Upper lobe of right lung (tissue), 1 donor: ENCODE data around the gene FAM131C. TPM values are rescaled to one million over a fixed set of nuclear protein-coding genes. Genes with fewer than 3 reads are reported as not detected.
"Not testable (repeated sequence)": the region's sequence is repeated elsewhere in the genome, so short reads cannot be mapped to it uniquely, and the experiment has no call there.

ENCODE experiments used
- ATAC-seq: fragments of 200-7000 bp; cut with Tn5 transposase; one replicate; pipeline ENCODE4 v1.9.1; 2020; ENCODE audit warnings: mild to moderate bottlenecking, moderate library complexity
- DNase-seq: peaks from one replicate; pipeline ENCODE4 v3.0.0-alpha.2; 2020
- H3K27ac ChIP-seq: fragments of 200-600 bp; one replicate; pipeline ENCODE4 v1.8.0; 2022
- H3K27me3 ChIP-seq: fragments of 200-600 bp; one replicate; pipeline ENCODE4 v1.8.0; 2022; ENCODE audit warnings: mild to moderate bottlenecking
- H3K36me3 ChIP-seq: fragments of 200-600 bp; one replicate; pipeline ENCODE4 v1.8.0; 2022
- H3K4me1 ChIP-seq: fragments of 200-600 bp; one replicate; pipeline ENCODE4 v1.8.0; 2022
- H3K4me3 ChIP-seq: fragments of 200-600 bp; one replicate; pipeline ENCODE4 v1.8.0; 2022; ENCODE audit warnings: mild to moderate bottlenecking
- H3K9me3 ChIP-seq: fragments of 200-600 bp; one replicate; pipeline ENCODE4 v1.8.0; 2022
- CTCF ChIP-seq: fragments of 200-600 bp; IDR thresholded peaks from one replicate; pipeline ENCODE4 v1.8.0; 2022; ENCODE audit warnings: antibody characterized with exemption
- intact Hi-C: fragments of 100-400 bp; cut with DNase I; formaldehyde crosslinking; loops from one replicate; pipeline ENCODE4 v1.11.0; 2022
- total RNA-seq: library from RNA; stranded (reverse); fragmentation: NEBNext Ultra II Directional; extraction: Animal tissue kit (Norgen Biotek cat#: 25700); gene quantifications from one replicate; pipeline ENCODE4 v1.2.1, GENCODE V29; 2021
- donor health status: DM: no; HTN: yes; CAD: no; lungs with severe emphysema.

Gene FAM131C
- total RNA-seq, 1 donor from 2014 or later: not detected

GRCh38 chr1:16028237-16029002 lies 45.0 kb downstream of the FAM131C start:
- DNase-seq (no peak), ATAC-seq (no peak)
- TF ChIP-seq CTCF: no peak
- Histone ChIP-seq H3K9me3 (no peaks in the 10 kb centered on the region), H3K27ac (no peak overlapping the region), H3K27me3 (no peaks in the 10 kb centered on the region), H3K36me3 (no peaks in the 10 kb centered on the region), H3K4me3 (no peak overlapping the region), H3K4me1 (peaks cover 9% of the 10 kb centered on the region)
- intact Hi-C loops: no loop called here

- no peak for DNase-seq
- Histone ChIP-seq H3K27ac (no peak overlapping the region), H3K36me3 (no peaks in the 10 kb centered on the region), H3K4me3 (peak overlapping the region; percentile 22), H3K27me3 (no peaks in the 10 kb centered on the region), H3K9me3 (no peaks in the 10 kb centered on the region), H3K4me1 (peaks cover 9% of the 10 kb centered on the region)
- intact Hi-C loops: no loop called here
- peak; percentile 7 for ATAC-seq
- TF ChIP-seq CTCF: no peak
Observed at GRCh38 chr1:16026723-16027484, 46.5 kb downstream of the FAM131C start.

GRCh38 chr1:16026302-16026701 lies 47.1 kb downstream of the FAM131C start:
- H3K9me3 ChIP-seq, H3K4me1 ChIP-seq, ATAC-seq, H3K27me3 ChIP-seq, intact Hi-C loops, H3K27ac ChIP-seq, DNase-seq, H3K36me3 ChIP-seq, H3K4me3 ChIP-seq: not testable (repeated sequence)

DNA sequence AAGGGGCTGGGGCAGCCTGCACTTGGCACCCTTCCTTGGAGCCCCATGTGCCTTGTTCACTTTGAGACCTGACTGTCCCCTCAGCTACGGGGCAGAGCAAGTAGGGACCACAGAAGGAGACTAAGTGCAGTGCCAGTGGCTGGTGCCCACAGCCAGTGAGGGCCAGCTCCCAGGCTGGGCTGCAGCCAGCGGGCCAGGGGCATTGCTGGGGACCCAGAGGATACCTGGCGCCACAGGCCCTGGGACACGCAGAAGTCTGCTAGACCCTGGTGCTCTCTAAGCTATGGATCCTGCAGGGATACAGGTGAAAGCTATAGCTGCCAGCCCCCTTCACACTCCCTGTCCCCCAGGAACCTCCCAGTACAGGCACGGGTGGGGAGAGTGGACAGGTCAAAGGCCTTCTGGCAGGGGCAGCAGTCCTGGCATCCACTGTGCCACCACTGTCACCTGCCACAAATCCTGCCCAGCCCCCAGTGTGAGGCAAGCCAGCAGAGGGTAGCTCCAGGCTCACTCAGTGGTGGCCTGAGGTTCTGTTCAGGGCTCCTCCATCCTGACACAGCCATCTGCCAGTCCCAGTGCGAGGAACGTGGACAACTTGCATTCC lies 50.3 kb downstream of the FAM131C start:
- Histone ChIP-seq H3K27me3 (no peaks in the 10 kb centered on the region), H3K9me3 (no peaks in the 10 kb centered on the region), H3K27ac (no peak overlapping the region), H3K4me3 (no peak overlapping the region), H3K36me3 (no peaks in the 10 kb centered on the region), H3K4me1 (peaks cover 17% of the 10 kb centered on the region)
- intact Hi-C loops: no loop called here
- TF ChIP-seq CTCF: no peak
- ATAC-seq (no peak), DNase-seq (no peak)

DNA sequence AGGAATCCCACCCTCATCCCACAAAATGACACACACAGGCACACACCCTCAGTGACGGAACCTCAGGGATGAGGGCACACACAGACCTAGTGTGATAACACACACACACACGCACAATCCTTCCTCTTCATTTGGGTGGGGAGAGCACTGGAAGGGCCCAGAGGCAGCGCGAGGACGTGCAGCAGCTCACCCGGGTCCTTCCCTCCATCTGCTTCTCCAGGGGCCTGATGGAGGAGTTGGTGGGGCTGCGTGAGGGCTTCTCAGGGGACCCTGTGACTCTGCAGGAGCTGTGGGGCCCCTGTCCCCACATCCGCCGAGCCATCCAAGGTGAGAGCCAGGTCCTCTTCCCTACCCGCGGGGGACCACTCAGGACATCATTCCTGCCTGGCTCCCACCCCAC lies 51.1 kb downstream of the FAM131C start:
- DNase-seq: no peak
- intact Hi-C loops: no loop called here
- no peak overlapping the region for H3K4me3 ChIP-seq
- no peak for TF ChIP-seq CTCF
- no peak for ATAC-seq
- H3K4me1 ChIP-seq: peaks cover 23% of the 10 kb centered on the region
- H3K27ac ChIP-seq: no peak overlapping the region
- no peaks in the 10 kb centered on the region for H3K36me3 ChIP-seq
- H3K9me3 ChIP-seq: no peaks in the 10 kb centered on the region
- H3K27me3 ChIP-seq: no peaks in the 10 kb centered on the region

DNA sequence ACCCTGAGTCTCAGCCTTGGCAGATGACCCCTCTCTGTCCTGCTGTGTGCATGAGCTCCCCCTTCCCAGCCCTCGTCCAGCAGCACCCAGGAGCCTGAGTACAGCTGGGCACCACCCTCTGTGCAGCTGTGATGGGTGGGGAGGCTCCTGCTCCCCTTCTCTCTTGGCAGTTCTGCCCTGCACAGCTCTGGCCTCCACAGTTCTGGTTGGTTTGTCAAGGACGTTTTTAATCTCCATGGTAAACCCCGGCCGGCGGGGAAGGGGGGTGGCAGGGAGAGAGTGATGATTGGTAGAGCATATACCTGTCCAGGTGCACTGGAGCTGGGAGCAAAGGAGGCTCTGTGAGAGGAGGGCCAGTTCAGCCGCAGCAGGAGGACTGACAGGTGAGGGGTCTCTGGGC lies 51.8 kb downstream of the FAM131C start, which contains the start of gene CLCNKA:
CLCNKA (plus strand) TSS at position 356 of the 400 bp plus-strand sequence. CDS start 584 bp downstream, outside the sequence.
- H3K4me1 ChIP-seq: peaks cover 16% of the 10 kb centered on the region
- H3K27me3 ChIP-seq: no peaks in the 10 kb centered on the region
- no peak for ATAC-seq
- H3K9me3 ChIP-seq: no peaks in the 10 kb centered on the region
- H3K36me3 ChIP-seq: no peaks in the 10 kb centered on the region
- intact Hi-C loops: no loop called here
- TF ChIP-seq CTCF: no peak
- H3K27ac ChIP-seq: no peak within 1 kb of the TSS
- H3K4me3 ChIP-seq: no peak within 1 kb of the TSS
- no peak for DNase-seq

GRCh38 chr1:16020878-16021277 lies 52.6 kb downstream of the FAM131C start:
- intact Hi-C loops, ATAC-seq, H3K27ac ChIP-seq, DNase-seq, H3K36me3 ChIP-seq, H3K27me3 ChIP-seq, H3K9me3 ChIP-seq, H3K4me3 ChIP-seq: not testable (repeated sequence)
- peaks cover 15% of the 10 kb centered on the region for H3K4me1 ChIP-seq
